Smooth muscle cell (in vitro differentiated cells): ENCODE data around the gene CTU2. TPM values are rescaled to one million over a fixed set of nuclear protein-coding genes. Genes with fewer than 3 reads are reported as not detected.

Experiments used
- DNase-seq: peaks from one replicate; lab custom pipeline; 2025; ENCODE audit not compliant: unreplicated experiment; lab: John Stamatoyannopoulos, UW
- H2AFZ ChIP-seq: fragments of 200-600 bp; sonication (generic); 2 replicates; pipeline ENCODE4 v1.6.0; 2016; ENCODE audit warnings: antibody characterized with exemption, low read depth, mild to moderate bottlenecking
- H3F3A ChIP-seq: fragments of 200-600 bp; sonication (generic); 2 replicates; pipeline ENCODE4 v1.6.0; 2017; ENCODE audit warnings: antibody characterized with exemption, low read depth
- H3K27ac ChIP-seq: fragments of 200-600 bp; sonication (generic); 2 replicates; pipeline ENCODE4 v1.5.1; 2016; ENCODE audit warnings: low read depth, mild to moderate bottlenecking
- H3K27me3 ChIP-seq: fragments of 200-600 bp; sonication (generic); 2 replicates; pipeline ENCODE4 v1.6.1; 2016; ENCODE audit warnings: low read depth, mild to moderate bottlenecking
- H3K36me3 ChIP-seq: fragments of 200-600 bp; sonication (generic); 2 replicates; pipeline ENCODE4 v1.5.1; 2016; ENCODE audit warnings: low read depth
- H3K4me1 ChIP-seq: fragments of 200-600 bp; sonication (generic); 2 replicates; pipeline ENCODE4 v1.5.1; 2016; ENCODE audit warnings: low read depth
- H3K4me2 ChIP-seq: fragments of 200-600 bp; sonication (generic); 2 replicates; pipeline ENCODE4 v1.6.0; 2016; ENCODE audit warnings: mild to moderate bottlenecking
- H3K4me3 ChIP-seq: fragments of 200-600 bp; sonication (generic); 2 replicates; pipeline ENCODE4 v1.5.1; 2016; ENCODE audit warnings: mild to moderate bottlenecking
- H3K79me2 ChIP-seq: fragments of 200-600 bp; sonication (generic); 2 replicates; pipeline ENCODE4 v1.6.0; 2016; ENCODE audit warnings: low read depth, mild to moderate bottlenecking
- H3K9ac ChIP-seq: fragments of 200-600 bp; sonication (generic); 2 replicates; pipeline ENCODE4 v1.6.0; 2016; ENCODE audit warnings: low read depth
- H3K9me3 ChIP-seq: fragments of 200-600 bp; sonication (generic); replicated peaks from 2 replicates; pipeline ENCODE4 v1.5.1; 2016; ENCODE audit warnings: low read depth
- H4K20me1 ChIP-seq: fragments of 200-600 bp; sonication (generic); 2 replicates; pipeline ENCODE4 v1.6.0; 2016; ENCODE audit warnings: low read depth
- CTCF ChIP-seq: fragments of 200-600 bp; sonication (generic); IDR thresholded peaks from 2 replicates; pipeline ENCODE4 v1.5.1; 2017; ENCODE audit warnings: borderline replicate concordance, mild to moderate bottlenecking, antibody characterized with exemption; ENCODE audit not compliant: insufficient read depth, poor library complexity, severe bottlenecking
- WGBS: methylation state at CpG from one replicate; pipeline ENCODE4 v1.1.7; 2016; ENCODE audit warnings: low lambda C conversion rate; 5-methylcytosine and 5-hydroxymethylcytosine counted together
- polyA plus RNA-seq: library from polyadenylated mRNA; unstranded; fragments of >200 nt; fragmentation: Nextera tagmentation; extraction: Ambion mirVana; gene quantifications from 2 replicates; pipeline ENCODE4 v1.2.1, GENCODE V29; 2016
- total RNA-seq: library from RNA; depleted of rRNA; stranded (reverse); fragments of >200 nt; gene quantifications from 2 replicates; pipeline ENCODE4 v1.2.3, GENCODE V29; 2014

CTU2 gene
- total and polyA plus RNA-seq, 2 experiments from 2014 or later: 5.8 to 21.3 TPM

DNA sequence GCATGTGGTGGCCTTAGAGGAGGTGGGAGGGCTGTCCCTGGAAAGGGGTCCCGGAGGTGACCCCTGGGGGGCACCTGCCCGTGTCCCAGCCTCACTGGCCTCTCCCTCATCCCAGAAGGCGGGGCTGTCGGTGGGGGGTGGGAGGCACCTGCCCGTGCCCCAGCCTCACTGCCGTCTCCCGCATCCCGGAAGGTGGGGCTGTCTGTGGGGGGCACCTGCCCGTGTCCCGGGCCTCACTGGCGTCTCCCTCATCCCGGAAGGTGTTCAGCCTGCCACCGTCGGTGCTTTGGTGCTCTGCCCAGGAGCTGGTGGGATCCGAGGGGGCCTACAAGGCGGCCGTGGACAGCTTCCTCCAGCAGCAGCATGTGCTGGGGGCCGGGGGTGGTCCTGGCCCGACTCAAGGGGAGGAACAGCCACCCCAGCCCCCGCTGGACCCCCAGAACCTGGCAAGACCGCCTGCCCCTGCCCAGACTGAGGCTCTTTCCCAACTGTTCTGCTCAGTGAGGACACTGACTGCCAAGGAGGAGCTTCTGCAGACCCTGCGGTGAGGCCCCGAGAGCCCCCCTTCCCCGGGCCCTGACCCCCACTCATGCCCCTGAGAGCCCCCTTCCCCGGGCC, 6.2 kb downstream of the CTU2 start:
- peaks cover 1% of the 10 kb centered on the region for H3K4me1 ChIP-seq
- no peak for TF ChIP-seq CTCF
- H3F3A ChIP-seq: no peaks in the 10 kb centered on the region
- WGBS: 91% methylated on average over 19 of the region's 25 CpGs
- no peaks in the 10 kb centered on the region for H3K9me3 ChIP-seq
- DNase-seq: no peak
- peaks cover 2% of the 10 kb centered on the region for H3K36me3 ChIP-seq
- H3K4me2 ChIP-seq: no peak overlapping the region
- H2AFZ ChIP-seq: no peak overlapping the region
- peaks cover 7% of the 10 kb centered on the region for H3K79me2 ChIP-seq
- peaks cover 24% of the 10 kb centered on the region for H4K20me1 ChIP-seq
- H3K27ac ChIP-seq: no peak overlapping the region
- no peaks in the 10 kb centered on the region for H3K27me3 ChIP-seq
- H3K4me3 ChIP-seq: no peak overlapping the region
- no peak overlapping the region for H3K9ac ChIP-seq

DNA sequence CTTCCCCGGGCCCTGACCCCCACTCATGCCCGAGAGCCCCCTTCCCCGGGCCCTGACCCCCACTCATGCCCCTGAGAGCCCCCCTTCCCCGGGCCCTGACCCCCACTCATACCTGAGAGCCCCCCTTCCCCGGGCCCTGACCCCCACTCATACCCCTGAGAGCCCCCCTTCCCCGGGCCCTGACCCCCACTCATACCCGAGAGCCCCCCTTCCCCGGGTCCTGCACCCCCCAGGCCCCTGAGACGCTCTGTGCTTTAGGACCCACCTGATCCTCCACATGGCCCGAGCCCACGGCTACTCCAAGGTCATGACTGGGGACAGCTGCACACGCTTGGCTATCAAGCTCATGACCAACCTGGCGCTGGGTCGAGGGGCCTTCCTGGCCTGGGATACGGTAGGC, 6.8 kb downstream of the CTU2 start:
- Histone ChIP-seq H3K4me1 (no peaks in the 10 kb centered on the region), H3K9me3 (no peaks in the 10 kb centered on the region), H3K36me3 (peaks cover 6% of the 10 kb centered on the region), H3F3A (no peaks in the 10 kb centered on the region), H3K9ac (no peak overlapping the region), H3K79me2 (peaks cover 7% of the 10 kb centered on the region), H3K4me3 (no peak overlapping the region), H3K27ac (no peak overlapping the region), H3K4me2 (no peak overlapping the region), H3K27me3 (no peaks in the 10 kb centered on the region), H4K20me1 (peaks cover 24% of the 10 kb centered on the region), H2AFZ (no peak overlapping the region)
- 91% methylated on average over 10 of the region's 15 CpGs for WGBS
- no peak for DNase-seq
- no peak for TF ChIP-seq CTCF

- WGBS: 91% methylated on average over 30 of the region's 30 CpGs
- H3K4me1 ChIP-seq: no peaks in the 10 kb centered on the region
- H3K9ac ChIP-seq: no peak overlapping the region
- no peak overlapping the region for H3K27ac ChIP-seq
- no peak overlapping the region for H2AFZ ChIP-seq
- no peak for TF ChIP-seq CTCF
- H3K9me3 ChIP-seq: no peaks in the 10 kb centered on the region
- peaks cover 6% of the 10 kb centered on the region for H3K36me3 ChIP-seq
- H3K4me2 ChIP-seq: no peak overlapping the region
- H3K79me2 ChIP-seq: peaks cover 4% of the 10 kb centered on the region
- H3F3A ChIP-seq: no peaks in the 10 kb centered on the region
- no peak overlapping the region for H3K4me3 ChIP-seq
- H4K20me1 ChIP-seq: peaks cover 24% of the 10 kb centered on the region
- H3K27me3 ChIP-seq: no peaks in the 10 kb centered on the region
- DNase-seq: no peak
Measured at GRCh38 chr16:88713568-88714419, 7.5 kb downstream of the CTU2 start.
